ENCODE data around the gene GPRC5C. TPM values are rescaled to one million over a fixed set of nuclear protein-coding genes. Genes with fewer than 3 reads are reported as not detected.
A peak's percentile ranks its signal among the peaks of the same experiment; 100 is the strongest.

The GPRC5C gene
- total and polyA plus RNA-seq, 11 donors, result 22.2 to 59.9 (median 35.3) TPM

DNA sequence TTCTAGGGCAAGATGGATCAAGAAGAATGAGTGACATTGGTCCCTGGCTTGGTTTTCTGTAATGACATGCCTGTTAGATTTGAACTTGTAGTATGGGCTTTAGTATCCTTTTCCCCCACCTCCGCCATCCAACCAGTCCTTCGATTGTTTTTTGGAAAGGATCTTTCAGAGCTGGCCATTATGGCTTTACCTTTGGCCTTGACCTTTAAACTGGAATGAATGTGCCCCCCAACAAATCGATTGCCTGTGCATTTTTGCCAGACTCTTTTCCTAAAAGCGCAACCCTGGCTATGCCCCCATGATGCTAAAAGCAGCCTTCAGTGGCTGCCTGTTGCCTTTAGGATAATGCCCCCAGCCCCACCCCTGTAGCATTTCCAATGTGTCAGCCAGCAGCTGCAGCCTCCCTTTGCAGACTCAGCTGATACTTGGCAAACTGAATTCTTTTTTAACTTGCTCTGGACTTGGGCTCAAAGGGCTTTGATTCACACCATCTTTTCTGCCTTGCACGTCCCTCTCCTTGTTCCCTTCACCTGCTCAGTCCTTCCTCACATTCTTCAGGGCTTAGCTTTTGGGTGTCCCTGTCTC lies 4.0 kb downstream of the GPRC5C start:
- peak overlapping the region in 2 of 12 donors; percentile 11 to 27 for H3K27ac ChIP-seq
- intact Hi-C loops (cut with DNase I), result no loop called here
- H3K4me1 ChIP-seq, result peaks cover 0 to 41% (median 12%) of the 10 kb centered on the region in 12 donors
- H3K4me3 ChIP-seq, result no peak overlapping the region
- H3K9me3 ChIP-seq, result peaks cover 0 to 16% (median 6%) of the 10 kb centered on the region in 12 donors
- WGBS, 4 donors, result 70 to 86% (median 80%) methylated on average over 5 of the region's 5 CpGs
- peaks cover 0 to 36% (median 0%) of the 10 kb centered on the region in 9 donors for H3K27me3 ChIP-seq
- TF ChIP-seq, protein P1, sequence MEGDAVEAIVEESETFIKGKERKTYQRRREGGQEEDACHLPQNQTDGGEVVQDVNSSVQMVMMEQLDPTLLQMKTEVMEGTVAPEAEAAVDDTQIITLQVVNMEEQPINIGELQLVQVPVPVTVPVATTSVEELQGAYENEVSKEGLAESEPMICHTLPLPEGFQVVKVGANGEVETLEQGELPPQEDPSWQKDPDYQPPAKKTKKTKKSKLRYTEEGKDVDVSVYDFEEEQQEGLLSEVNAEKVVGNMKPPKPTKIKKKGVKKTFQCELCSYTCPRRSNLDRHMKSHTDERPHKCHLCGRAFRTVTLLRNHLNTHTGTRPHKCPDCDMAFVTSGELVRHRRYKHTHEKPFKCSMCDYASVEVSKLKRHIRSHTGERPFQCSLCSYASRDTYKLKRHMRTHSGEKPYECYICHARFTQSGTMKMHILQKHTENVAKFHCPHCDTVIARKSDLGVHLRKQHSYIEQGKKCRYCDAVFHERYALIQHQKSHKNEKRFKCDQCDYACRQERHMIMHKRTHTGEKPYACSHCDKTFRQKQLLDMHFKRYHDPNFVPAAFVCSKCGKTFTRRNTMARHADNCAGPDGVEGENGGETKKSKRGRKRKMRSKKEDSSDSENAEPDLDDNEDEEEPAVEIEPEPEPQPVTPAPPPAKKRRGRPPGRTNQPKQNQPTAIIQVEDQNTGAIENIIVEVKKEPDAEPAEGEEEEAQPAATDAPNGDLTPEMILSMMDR (IDR thresholded peaks at IDR 0.05), result no peak
- TF ChIP-seq POLR2A (IDR thresholded peaks at IDR 0.05), result no peak
- peak in 1 of 5 donors; percentile 0 for DNase-seq
- peaks cover 0 to 13% (median 8%) of the 10 kb centered on the region in 9 donors for H3K36me3 ChIP-seq
- ATAC-seq, result no peak

- peaks cover 5 to 36% (median 12%) of the 10 kb centered on the region in 12 donors for H3K4me1 ChIP-seq
- no peak overlapping the region for H3K27ac ChIP-seq
- H3K4me3 ChIP-seq, result no peak overlapping the region
- intact Hi-C loops (cut with DNase I), result no loop called here
- peaks cover 0 to 16% (median 6%) of the 10 kb centered on the region in 12 donors for H3K9me3 ChIP-seq
- no peak for ATAC-seq
- 82 to 93% (median 90%) methylated on average over 3 of the region's 3 CpGs for WGBS, 4 donors
- TF ChIP-seq, protein P1 (IDR thresholded peaks at IDR 0.05), result peak; percentile 40 to 64 (median 54)
- no peak for TF ChIP-seq POLR2A (IDR thresholded peaks at IDR 0.05)
- DNase-seq, result no peak
- peaks cover 0 to 17% (median 0%) of the 10 kb centered on the region in 9 donors for H3K27me3 ChIP-seq
- H3K36me3 ChIP-seq, result peaks cover 0 to 22% (median 14%) of the 10 kb centered on the region in 9 donors
Measured at GRCh38 chr17:74437702-74438101, 5.8 kb downstream of the GPRC5C start.

GRCh38 chr17:74439691-74440567 lies 8.0 kb downstream of the GPRC5C start:
- H3K9me3 ChIP-seq, result peaks cover 0 to 16% (median 6%) of the 10 kb centered on the region in 12 donors
- H3K4me3 ChIP-seq, result no peak overlapping the region
- peaks cover 5 to 46% (median 32%) of the 10 kb centered on the region in 12 donors for H3K4me1 ChIP-seq
- peaks cover 0 to 22% (median 14%) of the 10 kb centered on the region in 9 donors for H3K36me3 ChIP-seq
- TF ChIP-seq POLR2A (IDR thresholded peaks at IDR 0.05), result no peak
- TF ChIP-seq, protein P1 (IDR thresholded peaks at IDR 0.05), result no peak
- H3K27ac ChIP-seq, result peak overlapping the region in 1 of 12 donors; percentile 14
- 88 to 91% (median 89%) methylated on average over 25 to 31 of the region's 31 CpGs for WGBS, 4 donors
- intact Hi-C loops (cut with DNase I), result loop anchor here in 1 of 10 donors (10.0 kb wide), 1 partner anchor 225 kb away; the partner anchor contains the start of gene TTYH2
- peak in 1 of 5 donors; percentile 16 for DNase-seq
- no peak for ATAC-seq
- no peaks in the 10 kb centered on the region for H3K27me3 ChIP-seq

DNA sequence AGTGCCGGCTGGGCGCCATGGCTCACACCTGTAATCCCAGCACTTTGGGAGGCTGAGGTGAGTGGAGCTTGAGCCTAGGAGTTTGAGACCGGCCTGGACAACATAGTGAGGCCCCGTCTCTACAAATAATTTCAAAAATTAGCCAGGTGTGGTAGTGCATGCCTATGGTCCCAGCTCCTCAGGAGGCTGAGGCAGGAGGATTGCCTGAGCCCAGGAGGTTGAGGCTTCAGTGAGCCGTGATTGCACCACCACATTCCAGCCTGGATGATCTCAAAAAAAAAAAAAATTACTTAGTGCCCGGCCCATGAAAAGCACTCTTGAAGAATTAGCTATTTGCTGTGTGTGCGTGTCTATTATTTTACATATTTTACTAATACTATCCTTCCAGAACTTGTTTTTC lies 9.6 kb downstream of the GPRC5C start:
- peaks cover 0 to 16% (median 6%) of the 10 kb centered on the region in 12 donors for H3K9me3 ChIP-seq
- intact Hi-C loops (cut with DNase I), result loop anchor here in 1 of 10 donors (10.0 kb wide), 1 partner anchor 227 kb away; the partner anchor contains the start of gene TTYH2
- DNase-seq, result no peak
- H3K36me3 ChIP-seq, result peaks cover 0 to 22% (median 14%) of the 10 kb centered on the region in 9 donors
- peaks cover 5 to 48% (median 45%) of the 10 kb centered on the region in 12 donors for H3K4me1 ChIP-seq
- TF ChIP-seq, protein P1 (IDR thresholded peaks at IDR 0.05), result no peak
- TF ChIP-seq POLR2A (IDR thresholded peaks at IDR 0.05), result no peak
- 93 to 97% (median 96%) methylated on average over 7 of the region's 7 CpGs for WGBS, 4 donors
- H3K4me3 ChIP-seq, result no peak overlapping the region
- no peak for ATAC-seq
- no peaks in the 10 kb centered on the region for H3K27me3 ChIP-seq
- H3K27ac ChIP-seq, result peak overlapping the region in 1 of 12 donors; percentile 95

Data from heart left ventricle (tissue), 16 donors.